GM19099 (cell line): ENCODE data around the gene ZBTB2.

Source experiments
- POLR2A ChIP-seq: IDR thresholded peaks from 3 replicates; pipeline ENCODE4 v1.6.1; 2011; ENCODE audit warnings: low read depth; ENCODE audit not compliant: insufficient read length; ENCODE audit errors: extremely low read depth

The ZBTB2 gene

DNA sequence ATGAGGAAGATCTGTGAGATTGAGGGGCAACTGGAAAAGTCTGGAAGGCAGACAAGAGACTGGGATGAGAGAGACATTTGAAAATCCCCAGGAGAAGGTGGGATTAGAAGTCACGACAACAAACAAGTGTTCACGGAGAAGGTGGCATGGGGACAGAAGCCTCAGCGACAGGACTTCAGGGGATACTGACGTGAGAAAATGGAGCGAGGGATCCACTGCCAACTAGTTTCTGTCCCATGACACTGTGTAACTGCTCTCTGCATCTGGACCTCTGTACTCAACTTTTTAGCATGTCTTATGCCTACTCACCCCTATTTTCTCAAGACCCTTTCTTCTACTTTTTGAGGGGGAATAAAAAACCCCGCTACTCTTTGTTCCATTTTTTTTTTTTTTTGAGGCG is 18.3 kb upstream of the ZBTB2 start:
- no peak for TF ChIP-seq POLR2A

DNA sequence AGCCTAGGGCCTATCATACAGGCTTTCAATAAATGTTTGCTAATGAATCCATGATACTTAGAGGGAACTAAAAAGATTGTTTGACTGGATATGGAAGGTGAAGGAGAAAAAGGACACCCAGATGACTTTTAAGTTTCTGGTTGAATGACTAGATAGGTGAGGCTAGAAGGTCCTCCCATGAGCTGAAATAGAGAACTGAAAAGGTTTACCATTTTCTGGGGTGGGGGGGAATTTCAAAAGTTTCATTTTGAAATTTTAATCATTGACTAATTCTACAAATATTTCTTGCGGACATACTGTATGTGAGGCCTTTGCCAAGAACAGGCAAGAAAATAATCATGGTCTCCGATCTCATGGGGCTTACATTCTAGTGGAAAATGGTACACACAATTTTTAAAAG is 17.9 kb upstream of the ZBTB2 start:
- TF ChIP-seq POLR2A = peak; percentile 18

- no peak for TF ChIP-seq POLR2A
Measured at GRCh38 chr6:151408858-151409257, 17.5 kb upstream of the ZBTB2 start.

GRCh38 chr6:151403919-151404308 is 12.6 kb upstream of the ZBTB2 start:
- no peak for TF ChIP-seq POLR2A

- no peak for TF ChIP-seq POLR2A
Measured at GRCh38 chr6:151402228-151402627, 10.9 kb upstream of the ZBTB2 start.

DNA sequence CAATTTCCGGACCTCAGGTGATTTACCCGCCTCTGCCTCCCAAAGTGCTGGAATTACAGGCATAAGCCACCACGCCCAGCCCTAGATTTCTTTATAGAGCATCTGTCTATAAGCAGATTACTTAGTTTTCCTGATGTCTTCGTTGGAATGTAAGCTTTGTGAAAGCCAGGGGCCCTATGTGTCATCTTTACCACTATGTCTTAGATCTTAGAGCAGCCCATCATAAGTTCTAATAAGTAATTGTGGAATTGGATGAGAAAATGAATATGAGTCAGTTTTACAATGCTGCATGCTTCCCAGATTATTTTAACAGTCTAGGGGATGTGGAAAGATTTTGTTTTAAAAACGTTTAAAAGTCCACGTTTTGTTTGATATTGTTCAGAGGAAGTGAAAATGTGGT is 9.1 kb upstream of the ZBTB2 start:
- TF ChIP-seq POLR2A = no peak

GRCh38 chr6:151399679-151400078 is 8.3 kb upstream of the ZBTB2 start:
- no peak for TF ChIP-seq POLR2A

DNA sequence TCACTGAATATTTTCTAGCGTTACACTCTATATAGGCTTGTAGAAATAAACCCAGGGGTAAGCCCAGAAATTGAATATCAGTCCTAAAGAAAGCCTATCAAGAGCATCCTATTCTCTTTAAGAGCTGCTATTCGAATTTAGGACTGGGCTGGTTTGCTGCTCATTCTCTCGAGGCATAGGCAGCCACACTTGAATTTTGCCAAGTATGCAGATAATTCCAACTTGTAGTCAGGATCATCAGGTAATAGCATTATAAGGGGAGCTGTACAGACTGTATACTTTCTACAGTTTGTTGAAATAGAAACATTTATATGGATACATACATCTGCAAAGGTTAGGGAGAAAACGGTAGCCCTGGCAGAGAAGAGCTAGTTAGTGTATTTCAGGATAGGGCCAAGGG is 2.1 kb upstream of the ZBTB2 start:
- no peak for TF ChIP-seq POLR2A

DNA sequence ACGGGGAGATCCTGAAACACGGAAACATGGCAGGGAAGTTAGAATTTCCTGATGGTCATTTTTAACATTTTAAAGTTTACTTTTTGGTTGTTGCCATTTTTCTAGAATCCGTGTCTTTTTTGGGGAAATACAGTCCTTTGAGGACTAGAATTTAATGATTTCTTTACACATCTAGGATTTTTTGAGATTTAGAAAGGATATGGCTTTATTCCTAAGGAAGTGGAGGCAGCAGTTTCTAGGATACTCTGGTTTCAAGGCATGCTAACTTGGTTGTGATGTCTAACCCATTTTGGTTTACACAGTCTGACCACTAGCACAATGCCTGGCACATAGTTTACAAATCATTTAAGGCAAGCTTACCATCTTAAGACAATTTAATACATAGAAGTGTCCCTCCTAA is 1.1 kb upstream of the ZBTB2 start:
- TF ChIP-seq POLR2A = no peak

DNA sequence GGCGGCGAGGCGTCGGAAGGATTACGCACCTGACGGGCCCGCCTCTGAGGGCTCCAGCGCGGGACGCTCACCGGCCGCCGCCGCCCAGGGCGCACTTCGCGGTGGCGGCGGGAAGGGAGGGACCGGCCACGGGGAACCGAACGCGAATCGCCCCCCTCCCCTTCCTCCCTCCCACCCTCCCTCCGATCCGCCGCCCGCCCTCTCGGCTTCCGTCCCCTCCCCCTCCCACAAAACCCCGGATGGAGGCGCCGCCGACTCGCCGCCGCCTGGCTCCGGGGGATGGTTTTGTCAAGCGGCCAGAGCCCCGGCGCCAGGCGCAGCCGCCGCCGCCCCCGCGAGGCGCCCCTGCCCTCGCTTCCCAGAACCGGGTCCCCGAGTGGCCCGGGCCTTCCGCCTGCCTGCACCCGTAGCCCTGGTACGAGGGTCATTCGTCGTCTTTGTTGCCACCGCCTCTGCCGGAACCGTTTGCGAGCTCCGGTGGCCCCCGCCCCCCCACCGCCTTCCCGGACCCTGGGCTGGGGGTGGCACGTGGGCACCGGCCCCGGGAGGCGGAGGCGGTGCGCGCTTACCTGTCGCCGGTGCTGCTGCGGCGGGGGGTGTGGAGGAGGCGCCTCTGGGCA is 398 bp downstream of the ZBTB2 start:
- peak; percentile 23 for TF ChIP-seq POLR2A

GRCh38 chr6:151390276-151390850 is 996 bp downstream of the ZBTB2 start:
- peak; percentile 70 for TF ChIP-seq POLR2A

GRCh38 chr6:151389618-151390275 is 1.6 kb downstream of the ZBTB2 start:
- peak; percentile 93 for TF ChIP-seq POLR2A

- no peak for TF ChIP-seq POLR2A
Measured at GRCh38 chr6:151388997-151389617, 2.3 kb downstream of the ZBTB2 start.

DNA sequence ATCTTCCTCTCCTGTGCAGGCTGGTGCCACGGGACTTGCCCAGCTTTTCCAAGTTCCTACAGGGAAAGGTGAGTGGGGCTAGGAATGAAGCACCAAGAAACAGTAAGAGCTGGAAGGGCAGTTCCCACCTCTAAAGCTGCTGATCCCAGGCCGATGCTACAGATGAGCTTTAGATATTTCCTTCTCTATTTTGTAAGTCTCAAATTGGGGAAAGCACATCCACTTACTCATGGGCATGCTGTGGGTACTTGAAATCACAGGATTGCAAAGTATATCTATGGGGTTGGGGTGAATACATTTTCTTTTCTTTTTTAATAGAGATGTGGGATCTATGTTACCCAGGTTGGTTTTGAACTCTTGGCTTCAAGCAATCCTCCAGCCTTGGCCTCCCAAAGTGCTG is 3.1 kb downstream of the ZBTB2 start:
- TF ChIP-seq POLR2A = no peak

GRCh38 chr6:151387175-151387970 is 4.0 kb downstream of the ZBTB2 start:
- TF ChIP-seq POLR2A = no peak
